Endothelial cell of umbilical vein (primary cell): ENCODE results near the gene MRGPRE. TPM values are rescaled to one million over a fixed set of nuclear protein-coding genes. Genes with fewer than 3 reads are reported as not detected.

Source experiments
- BruUV-seq: library from RNA; stranded (reverse); fragments of 400-500 nt; replicated peaks from 2 replicates; lab custom pipeline; 2021; lab: Mats Ljungman, UMichigan
- CTCF ChIA-PET: fragments of 300-600, 350-600 bp; sonication (Branson Sonifier 250); formaldehyde crosslinking; loops from one replicate; lab custom pipeline; 2021; ENCODE audit warnings: antibody characterized with exemption, inconsistent platforms; lab: Charles Lee
- POLR2A ChIA-PET: fragments of 300-600, 350-600 bp; sonication (Branson Sonifier 250); formaldehyde crosslinking; loops from one replicate; lab custom pipeline; 2021; ENCODE audit warnings: antibody characterized with exemption, inconsistent platforms; lab: Charles Lee
- DNase-seq: peaks from one replicate; pipeline ENCODE4 v3.0.0-alpha.2; 2011; ENCODE audit warnings: low read depth, low spot score
- FAIRE-seq: peaks from 2 replicates; lab custom pipeline; 2011; peaks lifted over from hg19 to GRCh38; lab: Jason Lieb, UNC
- H2AFZ ChIP-seq: 2 replicates; pipeline ENCODE4 v1.6.0; 2012; ENCODE audit warnings: low read depth, low read length, control low read depth, inconsistent platforms
- H3K27ac ChIP-seq: 2 replicates; pipeline ENCODE4 v1.5.1; 2011; ENCODE audit warnings: low read depth, mild to moderate bottlenecking, control low read depth, low read length, moderate library complexity; ENCODE audit not compliant: insufficient read depth
- H3K27me3 ChIP-seq, 2 experiments: 2 replicates each; pipeline versions ENCODE4 v1.6.0 to v1.6.1; 2011; ENCODE audit warnings: low read length in 2 of 2, mixed read lengths in 1 of 2; ENCODE audit not compliant: control insufficient read depth in 2 of 2, insufficient read depth in 2 of 2
- H3K36me3 ChIP-seq, 2 experiments: 2 replicates in 1 of 2; 3 replicates in 1 of 2; pipeline ENCODE4 v1.5.1; 2011; ENCODE audit warnings: low read length in 2 of 2, mild to moderate bottlenecking in 1 of 2, moderate library complexity in 1 of 2; ENCODE audit not compliant: control insufficient read depth in 2 of 2, insufficient read depth in 2 of 2; ENCODE audit errors: extremely low read depth in 1 of 2
- H3K4me1 ChIP-seq: 3 replicates; pipeline ENCODE4 v1.5.1; 2011; ENCODE audit warnings: mild to moderate bottlenecking, low read length; ENCODE audit not compliant: control insufficient read depth, insufficient read depth; ENCODE audit errors: extremely low read depth
- H3K4me2 ChIP-seq: 2 replicates; pipeline ENCODE4 v1.6.1; 2011; ENCODE audit warnings: low read length, control low read depth, mixed read lengths; ENCODE audit not compliant: insufficient read depth
- H3K4me3 ChIP-seq, 3 experiments: fragments of 200-600 bp in 1 of 3; sonication (generic), shearing (Covaris generic) in 1 of 3; replicated peaks in 1 of 3; 2 replicates each; pipeline ENCODE4 v1.5.1; 2011 to 2016; ENCODE audit warnings: control low read depth in 3 of 3, low read length in 3 of 3, mild to moderate bottlenecking in 2 of 3, inconsistent platforms in 1 of 3, low read depth in 1 of 3, moderate library complexity in 1 of 3; ENCODE audit not compliant: insufficient read depth in 1 of 3
- H3K79me2 ChIP-seq: 2 replicates; pipeline ENCODE4 v1.6.0; 2012; ENCODE audit warnings: low read length, inconsistent platforms; ENCODE audit not compliant: control insufficient read depth, insufficient read depth
- H3K9ac ChIP-seq: replicated peaks from 2 replicates; pipeline ENCODE3; 2011; ENCODE audit warnings: low read length, control low read depth; ENCODE audit not compliant: insufficient read depth; ENCODE audit errors: extremely low read depth
- H3K9me1 ChIP-seq: replicated peaks from 3 replicates; pipeline ENCODE4 v1.6.0; 2011; ENCODE audit warnings: mild to moderate bottlenecking, low read length; ENCODE audit not compliant: control insufficient read depth, insufficient read depth; ENCODE audit errors: extremely low read depth
- H3K9me3 ChIP-seq: replicated peaks from 2 replicates; pipeline ENCODE4 v1.5.1; 2012; ENCODE audit warnings: low read length, inconsistent platforms; ENCODE audit not compliant: control insufficient read depth, insufficient read depth
- H4K20me1 ChIP-seq: replicated peaks from 2 replicates; pipeline ENCODE3; 2011; ENCODE audit warnings: mild to moderate bottlenecking, low read length; ENCODE audit not compliant: control insufficient read depth, insufficient read depth; ENCODE audit errors: extremely low read depth
- CTCF ChIP-seq, 2 donors: IDR thresholded peaks; 1 replicate in 1 of 2; 2 replicates in 1 of 2; pipeline ENCODE4 v1.5.1; 2011; ENCODE audit warnings: low read length in 2 of 2, mild to moderate bottlenecking in 2 of 2, moderate library complexity in 2 of 2, control low read depth in 1 of 2, inconsistent platforms in 1 of 2, low read depth in 1 of 2; ENCODE audit not compliant: insufficient read depth in 1 of 2; ENCODE audit errors: extremely low read depth in 1 of 2
- EZH2 ChIP-seq: IDR thresholded peaks from 2 replicates; pipeline ENCODE4 v1.6.1; 2012; ENCODE audit warnings: borderline replicate concordance, low read depth, mild to moderate bottlenecking, moderate library complexity, low read length, inconsistent platforms; ENCODE audit not compliant: severe bottlenecking
- FOS ChIP-seq: IDR thresholded peaks from 2 replicates; pipeline ENCODE4 v1.6.1; 2011; ENCODE audit warnings: mild to moderate bottlenecking, low read length, moderate library complexity, borderline replicate concordance; ENCODE audit not compliant: insufficient read depth
- GATA2 ChIP-seq: IDR thresholded peaks from 2 replicates; pipeline ENCODE4 v1.7.0; 2011; ENCODE audit warnings: low read depth, mild to moderate bottlenecking, moderate library complexity, mixed read lengths, low read length; ENCODE audit not compliant: insufficient read length, insufficient read depth
- JUN ChIP-seq: IDR thresholded peaks from 2 replicates; pipeline ENCODE4 v1.6.1; 2011; ENCODE audit warnings: borderline replicate concordance, low read depth; ENCODE audit not compliant: insufficient read length, insufficient read depth
- MYC ChIP-seq: IDR thresholded peaks from one replicate; pipeline ENCODE4 v1.6.1; 2011; ENCODE audit warnings: mild to moderate bottlenecking, low read depth, low read length
- POLR2A ChIP-seq: IDR thresholded peaks from 2 replicates; pipeline ENCODE4 v1.6.1; 2012; ENCODE audit warnings: low read depth, mild to moderate bottlenecking, control low read depth, low read length
- POLR2AphosphoS5 ChIP-seq: IDR thresholded peaks from 2 replicates; pipeline ENCODE4 v1.6.1; 2012; ENCODE audit warnings: low read depth, mild to moderate bottlenecking, control low read depth, low read length, moderate library complexity; ENCODE audit not compliant: insufficient read depth
- dilution Hi-C: fragments of 300-500 bp; cut with MboI; formaldehyde crosslinking; loops from one replicate; pipeline ENCODE4 v1.15.0; 2019; ENCODE audit warnings: low sequenced_read_pairs; ENCODE audit not compliant: extremely low pct_ligation_motif_present
- intact Hi-C: fragments of 100-400 bp; cut with micrococcal nuclease; formaldehyde crosslinking; loops from one replicate; pipeline ENCODE4 v1.10.0; 2022
- polyA plus RNA-seq, 4 experiments: library from polyadenylated mRNA; depleted of rRNA in 3 of 4; stranded (reverse) in 3 of 4; unstranded in 1 of 4; fragments of >200 nt; gene quantifications; 2 replicates each; pipeline versions ENCODE4 v1.2.1 to v1.2.3, GENCODE V29; 2011 to 2012; ENCODE audit warnings: missing spikeins in 1 of 4
- total RNA-seq: library from RNA; stranded (reverse); gene quantifications from 2 replicates; pipeline ENCODE4 v1.2.3, GENCODE V29; 2021
- TF ChIP-seq, protein P1 (sequence below): IDR thresholded peaks from 2 replicates; pipeline ENCODE4 v1.6.1; 2011; ENCODE audit not compliant: insufficient read depth, insufficient read length

MRGPRE gene
- total and polyA plus RNA-seq, 2 donors (not counting 3 experiments of a cell fraction or from before 2014, with no cell fraction given) = not detected

DNA sequence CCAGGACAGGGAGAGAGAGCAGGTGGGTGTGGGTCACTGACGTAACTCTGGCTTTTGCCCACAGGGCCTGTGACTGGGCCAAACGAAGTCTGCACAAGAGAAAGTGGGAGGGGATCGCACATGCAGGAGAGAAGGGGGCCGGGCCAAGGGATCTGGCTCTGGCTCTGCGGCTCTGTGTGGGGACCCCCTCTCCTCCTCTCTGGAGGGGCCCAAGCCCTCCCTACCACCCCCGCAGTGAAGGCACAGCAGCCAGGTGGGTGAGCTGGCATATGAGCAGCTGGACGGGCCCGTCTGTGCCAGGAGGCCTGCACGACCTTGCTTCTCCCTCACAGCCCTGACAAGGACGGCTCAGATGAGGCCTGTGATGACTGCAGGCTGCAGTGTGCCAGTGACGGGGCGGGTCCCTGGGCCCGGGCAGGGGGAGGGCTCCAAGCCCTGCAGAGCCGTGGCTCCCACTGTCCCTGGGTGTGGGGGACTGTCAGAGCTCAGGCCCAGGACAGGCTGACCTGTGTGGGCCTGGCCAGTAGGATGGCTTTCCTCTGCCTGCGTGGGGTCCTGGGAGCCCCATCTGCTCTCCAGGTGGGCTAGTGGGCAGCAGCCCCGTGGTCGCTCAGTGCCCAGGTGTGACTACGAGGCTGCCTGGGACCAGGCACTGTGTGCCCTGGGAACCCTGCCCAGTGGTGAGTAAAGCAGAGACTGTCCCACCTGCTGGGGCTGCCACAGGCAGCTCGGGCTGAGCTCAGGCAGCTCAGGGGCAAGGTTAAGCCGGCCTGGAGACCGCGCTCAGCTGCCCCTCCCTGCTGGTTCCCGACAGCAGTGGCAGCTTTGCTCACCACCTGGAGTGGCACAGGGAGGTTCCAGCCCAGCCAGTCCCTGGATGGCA lies 35.8 kb downstream of the MRGPRE start:
- Histone ChIP-seq H2AFZ (no peak overlapping the region), H3K9me1 (no peaks in the 10 kb centered on the region), H3K4me1 (no peaks in the 10 kb centered on the region), H4K20me1 (no peaks in the 10 kb centered on the region), H3K27me3 (no peaks in the 10 kb centered on the region), H3K4me2 (no peak overlapping the region), H3K79me2 (no peaks in the 10 kb centered on the region), H3K9me3 (no peaks in the 10 kb centered on the region), H3K36me3 (no peaks in the 10 kb centered on the region), H3K27ac (no peak overlapping the region), H3K9ac (no peak overlapping the region), H3K4me3 (no peak overlapping the region)
- BruUV-seq = no TSS peak
- dilution Hi-C loops = no loop called here
- ChIA-PET CTCF (interaction anchor here (1.1 to 1.5 kb wide), 5 partner anchors 13 to 159 kb away, joined by 3 to 7 read pairs (median 4); no protein-coding TSS in a partner anchor), POLR2A (no interaction called here)
- no peak for DNase-seq
- TF ChIP-seq POLR2A = no peak
- no peak for TF ChIP-seq JUN
- TF ChIP-seq GATA2 = no peak
- TF ChIP-seq CTCF (IDR thresholded peaks at IDR 0.05; ENCODE audit: extremely low read depth in 1 of 2, insufficient read depth in 1 of 2, low read depth in 1 of 2, low read length in 2 of 2) = no peak
- no peak for TF ChIP-seq EZH2
- TF ChIP-seq POLR2AphosphoS5 = no peak
- TF ChIP-seq MYC = no peak
- no peak for TF ChIP-seq FOS
- TF ChIP-seq, protein P1, sequence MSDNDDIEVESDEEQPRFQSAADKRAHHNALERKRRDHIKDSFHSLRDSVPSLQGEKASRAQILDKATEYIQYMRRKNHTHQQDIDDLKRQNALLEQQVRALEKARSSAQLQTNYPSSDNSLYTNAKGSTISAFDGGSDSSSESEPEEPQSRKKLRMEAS = no peak
- FAIRE-seq = no peak
- intact Hi-C loops = no loop called here
